ENCODE measurements around the gene MEIS2.

The MEIS2 gene

DNA sequence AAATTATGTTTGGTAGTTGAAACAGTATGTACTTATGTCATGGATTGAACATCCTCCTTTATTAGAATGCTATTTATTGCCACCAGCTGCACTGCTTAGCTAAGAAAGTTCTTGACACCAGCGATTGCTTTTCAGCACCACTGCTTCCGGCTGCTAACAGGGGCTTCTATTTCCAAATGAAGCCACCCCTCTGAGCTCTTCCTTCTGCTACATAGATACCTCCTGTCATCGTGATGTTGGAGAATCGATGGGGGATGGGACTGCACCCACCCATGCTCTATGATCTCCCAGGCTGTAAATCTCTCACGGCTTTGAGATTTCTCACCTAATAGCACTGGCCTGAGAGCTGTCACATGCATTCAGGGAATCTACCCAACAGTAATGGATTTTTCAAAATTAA is 259.2 kb downstream of the MEIS2 start:
- no peak for DNase-seq (ENCODE audit: extremely low spot score)
- TF ChIP-seq, protein P1, sequence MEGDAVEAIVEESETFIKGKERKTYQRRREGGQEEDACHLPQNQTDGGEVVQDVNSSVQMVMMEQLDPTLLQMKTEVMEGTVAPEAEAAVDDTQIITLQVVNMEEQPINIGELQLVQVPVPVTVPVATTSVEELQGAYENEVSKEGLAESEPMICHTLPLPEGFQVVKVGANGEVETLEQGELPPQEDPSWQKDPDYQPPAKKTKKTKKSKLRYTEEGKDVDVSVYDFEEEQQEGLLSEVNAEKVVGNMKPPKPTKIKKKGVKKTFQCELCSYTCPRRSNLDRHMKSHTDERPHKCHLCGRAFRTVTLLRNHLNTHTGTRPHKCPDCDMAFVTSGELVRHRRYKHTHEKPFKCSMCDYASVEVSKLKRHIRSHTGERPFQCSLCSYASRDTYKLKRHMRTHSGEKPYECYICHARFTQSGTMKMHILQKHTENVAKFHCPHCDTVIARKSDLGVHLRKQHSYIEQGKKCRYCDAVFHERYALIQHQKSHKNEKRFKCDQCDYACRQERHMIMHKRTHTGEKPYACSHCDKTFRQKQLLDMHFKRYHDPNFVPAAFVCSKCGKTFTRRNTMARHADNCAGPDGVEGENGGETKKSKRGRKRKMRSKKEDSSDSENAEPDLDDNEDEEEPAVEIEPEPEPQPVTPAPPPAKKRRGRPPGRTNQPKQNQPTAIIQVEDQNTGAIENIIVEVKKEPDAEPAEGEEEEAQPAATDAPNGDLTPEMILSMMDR (IDR thresholded peaks at IDR 0.05; ENCODE audit: control extremely low read depth, extremely low read depth, low read depth, missing control alignments) = no peak
- POLR2A ChIA-PET = no interaction called here
- CTCF ChIA-PET = no interaction called here

Measured in GM10248 (cell line).